Inflammatory macrophage treated with lipopolysaccharide for 4 hours (primary cell): Measurements from ENCODE around the gene DRC1.
A peak's percentile ranks its signal among the peaks of the same experiment; 100 is the strongest.
"Not testable (repeated sequence)": the region's sequence is repeated elsewhere in the genome, so short reads cannot be mapped to it uniquely, and the experiment has no call there.

ENCODE experiments used
- DNase-seq: peaks from one replicate; pipeline ENCODE4 v3.0.0-alpha.2; 2020

Gene DRC1

GRCh38 chr2:26465266-26465925 lies 63.7 kb downstream of the DRC1 start:
- DNase-seq: no peak

- no peak for DNase-seq
These were observed 64.3 kb downstream of the DRC1 start for GRCh38 chr2:26465981-26466471.

GRCh38 chr2:26466662-26467310 lies 65.1 kb downstream of the DRC1 start:
- DNase-seq: no peak

DNA sequence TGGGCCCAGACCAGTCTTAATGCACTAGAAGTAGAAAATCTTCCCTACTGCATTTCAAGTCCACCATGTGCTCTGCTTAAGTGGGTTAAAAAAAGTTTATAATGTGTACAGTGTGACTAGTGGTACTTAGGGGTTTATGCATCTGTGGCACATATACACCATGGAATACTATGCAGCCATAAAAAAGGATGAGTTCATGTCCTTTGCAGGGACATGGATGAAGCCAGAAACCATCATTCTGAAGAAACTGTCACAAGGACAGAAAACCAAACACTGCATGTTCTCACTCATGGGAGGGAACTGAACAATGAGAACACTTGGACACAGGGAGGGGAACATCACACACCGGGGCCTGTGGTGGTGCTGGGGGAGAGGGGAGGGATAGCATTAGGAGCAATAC lies 66.8 kb downstream of the DRC1 start:
- DNase-seq: not testable (repeated sequence)

DNA sequence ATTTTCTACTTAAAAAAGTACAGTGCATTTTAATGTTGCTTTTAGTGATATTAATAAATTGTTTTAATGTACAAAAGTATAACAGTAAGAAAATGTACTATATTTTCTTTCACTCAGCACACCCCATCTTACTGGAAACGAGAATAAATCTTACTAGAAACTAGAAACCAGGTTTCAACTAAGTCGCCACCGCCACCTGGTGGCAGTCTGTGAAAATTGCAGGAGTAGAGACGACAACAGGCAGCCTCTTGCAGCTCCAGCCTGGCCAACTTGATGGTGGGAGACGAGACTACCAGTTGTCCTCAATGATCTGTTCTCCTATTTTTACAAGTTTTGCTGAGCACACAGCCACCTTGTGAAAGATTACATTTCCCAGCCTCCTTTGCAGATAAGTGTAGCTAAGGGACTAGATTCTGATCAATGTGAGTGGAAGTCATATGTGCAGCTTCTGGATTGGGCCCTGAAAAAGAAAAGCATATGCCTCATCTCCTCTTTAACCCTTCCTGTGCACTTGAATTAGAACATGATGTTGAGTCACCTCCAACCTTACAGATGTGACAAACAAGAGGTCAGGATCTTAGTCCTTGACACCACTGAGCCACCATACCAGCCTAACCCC lies 67.5 kb downstream of the DRC1 start:
- DNase-seq: peak; percentile 82

DNA sequence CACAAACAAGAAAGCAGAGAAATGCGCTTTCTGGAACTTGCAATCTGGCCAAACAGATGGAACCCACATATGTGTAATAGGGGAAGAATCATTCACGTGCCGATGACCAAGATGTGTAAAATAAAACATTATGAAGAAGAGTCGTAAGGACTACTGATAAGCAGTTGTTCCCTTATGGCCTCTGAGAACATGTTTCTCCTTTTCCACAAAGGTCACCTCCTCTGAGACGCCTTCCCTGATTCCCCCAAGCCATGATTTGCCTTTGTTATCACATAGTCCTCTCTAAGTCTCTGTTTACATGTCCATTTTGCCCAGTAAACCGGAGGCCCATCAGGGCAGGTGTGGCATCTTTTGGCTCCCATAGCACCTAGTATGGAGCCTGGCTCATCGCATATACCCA lies 68.2 kb downstream of the DRC1 start:
- DNase-seq: no peak

DNA sequence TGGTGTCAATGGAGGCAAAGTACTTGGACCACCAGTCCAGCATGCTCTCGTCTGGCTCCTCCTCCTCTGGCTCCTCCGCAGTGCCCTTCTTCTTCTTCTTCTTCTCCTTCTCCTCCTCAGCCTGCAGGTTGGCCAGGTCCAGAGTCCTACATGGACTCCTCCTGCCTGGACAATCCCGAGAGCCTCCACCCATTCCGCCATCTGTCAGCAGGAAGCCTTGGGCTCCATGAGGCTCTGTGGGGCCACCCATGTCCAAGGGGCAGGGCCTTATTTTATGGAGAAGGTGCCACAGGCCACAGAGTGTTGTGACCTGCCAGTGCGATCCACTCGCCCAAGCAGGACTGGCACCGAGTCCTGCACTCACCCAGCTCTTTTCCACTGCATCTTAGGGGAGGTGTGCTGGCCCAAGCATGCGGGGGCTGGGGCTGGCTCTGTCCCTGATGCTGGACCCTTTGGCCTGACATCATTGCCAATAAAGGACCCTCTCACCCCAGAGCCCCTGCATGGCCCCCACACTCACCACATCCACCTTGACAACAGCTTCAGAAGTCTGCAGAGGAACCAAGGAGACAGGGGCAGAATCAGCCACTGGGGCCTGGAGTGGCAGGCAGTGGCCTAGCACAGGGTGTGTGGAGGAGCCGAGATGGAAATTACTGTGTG lies 69.0 kb downstream of the DRC1 start:
- DNase-seq: no peak

DNA sequence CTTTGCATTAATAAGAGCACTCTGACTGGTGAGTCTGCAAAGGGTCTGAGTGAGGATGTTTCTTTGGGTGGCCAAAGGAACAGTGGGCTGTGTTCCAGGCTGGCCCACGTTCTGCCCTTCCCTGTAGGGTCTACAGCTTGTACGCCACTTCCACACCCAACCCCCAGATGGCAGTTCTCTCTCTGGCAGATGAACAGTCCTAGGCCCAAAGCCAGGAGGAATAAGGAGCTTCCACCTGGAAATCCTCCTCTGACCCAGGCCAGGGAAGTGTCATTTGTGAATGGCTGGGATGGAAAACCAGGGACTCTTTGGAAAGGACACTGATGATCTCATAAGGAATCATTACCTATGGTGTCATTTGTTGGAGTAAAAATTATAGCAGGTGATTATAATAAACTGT lies 69.6 kb downstream of the DRC1 start:
- no peak for DNase-seq

DNA sequence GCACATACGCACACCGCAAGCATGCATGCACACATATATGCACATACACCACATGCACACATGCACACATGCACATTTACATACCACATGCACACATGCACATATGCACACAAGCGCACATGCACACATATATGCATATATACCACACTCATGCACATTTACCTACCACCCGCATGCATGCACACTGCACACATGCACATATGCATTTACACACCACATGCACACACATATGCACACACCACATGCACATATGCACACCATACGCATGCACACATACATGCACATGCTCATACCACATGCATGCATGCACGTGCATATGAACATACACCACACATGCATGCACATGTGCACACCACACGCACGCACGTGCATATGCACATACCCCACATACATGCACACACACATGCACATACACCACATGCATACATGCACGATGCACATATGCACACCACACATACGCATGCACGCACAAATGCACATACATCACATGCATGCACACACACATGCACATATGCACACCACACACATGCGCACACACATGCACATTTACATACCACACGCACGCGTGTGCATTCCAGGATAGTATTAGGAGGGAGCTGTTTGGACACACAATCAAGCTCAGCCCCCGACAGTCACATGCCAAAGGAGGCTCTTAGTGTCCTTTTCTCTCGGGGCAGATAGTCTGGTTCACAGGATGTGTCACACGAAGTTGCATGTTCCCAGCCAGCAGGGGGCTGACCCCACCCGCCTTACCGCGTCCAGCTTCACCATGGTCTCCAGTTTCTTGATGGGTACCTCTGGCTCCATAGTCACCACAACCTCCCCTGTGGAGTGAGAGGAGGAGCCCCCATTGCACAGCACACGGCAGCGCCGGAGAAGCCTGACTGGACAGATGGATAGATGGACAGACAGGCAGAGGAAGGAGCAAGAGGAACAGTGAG lies 70.3 kb downstream of the DRC1 start:
- DNase-seq: no peak

DNA sequence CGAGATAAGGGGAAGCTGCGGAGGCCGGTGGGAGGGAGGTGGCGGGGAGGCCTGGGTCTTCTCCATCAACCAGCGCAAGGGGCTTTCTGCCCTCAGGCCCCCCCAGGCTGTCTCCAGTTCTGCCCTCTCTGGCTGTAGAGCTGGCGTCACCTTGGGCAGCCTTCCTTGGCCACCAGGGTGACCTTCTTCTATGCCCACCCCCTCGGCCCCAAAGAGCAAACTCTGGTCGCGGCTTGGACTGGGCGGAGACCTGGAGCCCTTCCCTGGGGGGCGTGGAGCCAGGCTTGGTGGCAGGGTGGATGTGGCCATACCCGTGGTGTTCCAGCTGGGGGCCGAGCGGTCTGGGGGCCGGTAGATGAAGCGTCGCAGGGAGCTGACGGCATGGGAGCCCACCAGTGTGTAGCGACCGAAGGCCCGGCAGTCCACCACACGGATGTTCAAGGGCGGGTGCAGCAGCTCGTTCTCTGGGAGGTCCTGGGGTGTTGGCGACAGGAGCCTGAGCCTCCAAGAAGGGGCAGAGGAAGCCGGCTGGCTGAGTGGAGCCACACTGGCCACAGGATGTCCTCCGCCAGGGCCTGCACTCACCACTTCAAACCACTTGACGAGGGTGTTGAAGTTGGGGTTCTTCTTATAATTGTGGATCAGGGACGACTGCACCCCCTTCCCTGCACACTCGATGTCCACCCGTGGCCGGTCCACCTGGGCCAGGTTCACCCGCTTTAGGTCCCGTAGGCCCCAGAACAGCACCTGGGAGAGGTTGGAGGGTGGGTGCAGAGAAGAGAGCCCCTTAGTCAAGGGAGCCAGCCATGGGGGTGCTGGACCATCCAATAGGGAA lies 71.3 kb downstream of the DRC1 start:
- DNase-seq: no peak

DNA sequence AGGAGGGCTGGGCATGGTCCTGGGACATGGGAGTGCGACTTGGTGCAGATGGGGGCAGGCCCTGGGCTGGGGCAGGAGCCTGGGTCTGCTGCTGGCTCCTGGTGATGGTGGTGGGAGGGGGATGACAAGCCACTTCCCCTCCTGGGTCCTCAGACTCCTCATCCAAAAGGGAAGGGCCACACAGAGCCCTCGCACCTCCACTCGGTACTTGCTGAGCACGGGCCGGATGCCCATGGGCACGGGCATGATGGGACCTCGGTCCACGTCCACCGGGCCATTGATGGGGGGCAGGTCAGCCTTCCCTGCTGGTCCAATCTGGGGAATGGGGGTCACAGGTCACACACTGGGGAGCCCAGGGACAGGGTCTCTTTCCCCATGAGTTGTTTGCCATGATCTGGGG lies 72.1 kb downstream of the DRC1 start:
- no peak for DNase-seq

DNA sequence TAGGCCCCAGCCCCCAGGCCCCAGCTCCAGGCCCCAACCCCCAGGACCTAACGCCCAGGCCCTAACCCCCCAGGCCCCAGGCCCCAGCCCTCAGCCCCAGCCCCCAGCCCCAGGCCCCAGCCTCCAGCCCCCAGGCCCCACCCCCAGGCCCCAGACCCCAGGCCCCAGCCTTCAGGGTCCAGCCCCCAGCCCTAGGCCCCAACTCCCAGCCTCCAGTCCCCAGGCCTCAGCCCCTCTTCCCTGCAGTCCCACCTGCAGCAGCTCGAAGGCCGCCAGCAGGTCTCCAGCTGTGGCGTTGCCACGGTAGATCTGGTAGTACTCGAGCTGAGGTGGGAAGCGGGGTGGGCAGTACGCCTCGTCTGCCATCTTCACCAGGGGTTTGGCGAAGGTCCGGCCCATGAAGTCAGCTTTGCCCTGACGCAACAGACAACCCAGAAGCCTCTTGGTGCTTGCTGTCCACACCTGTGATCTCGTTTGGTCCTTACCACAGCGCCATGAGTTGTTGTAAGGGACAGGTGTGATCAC lies 72.6 kb downstream of the DRC1 start:
- DNase-seq: no peak

DNA sequence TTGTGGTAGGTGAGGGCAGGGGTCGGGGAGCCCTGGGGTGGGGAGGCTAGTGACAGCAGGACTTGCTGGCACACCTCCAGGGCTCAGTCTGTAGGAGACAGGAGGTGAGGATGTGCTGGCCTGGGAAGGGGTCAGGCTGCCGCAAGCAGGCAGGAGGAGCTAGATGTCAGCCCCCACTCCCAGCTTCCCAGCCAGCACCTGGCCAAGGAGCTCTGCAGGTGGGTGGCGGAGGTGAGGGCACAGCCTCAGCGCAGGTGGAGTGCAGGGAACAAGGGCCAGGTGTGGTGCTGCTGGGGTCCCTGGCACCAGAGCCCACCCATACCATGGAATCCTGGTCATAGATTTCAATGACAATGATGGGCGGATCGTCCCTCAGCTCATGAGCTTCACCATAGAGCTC lies 73.3 kb downstream of the DRC1 start:
- no peak for DNase-seq

- DNase-seq: no peak
These were observed 74.2 kb downstream of the DRC1 start for GRCh38 chr2:26475832-26476501.

GRCh38 chr2:26477126-26477910 lies 75.6 kb downstream of the DRC1 start:
- no peak for DNase-seq

DNA sequence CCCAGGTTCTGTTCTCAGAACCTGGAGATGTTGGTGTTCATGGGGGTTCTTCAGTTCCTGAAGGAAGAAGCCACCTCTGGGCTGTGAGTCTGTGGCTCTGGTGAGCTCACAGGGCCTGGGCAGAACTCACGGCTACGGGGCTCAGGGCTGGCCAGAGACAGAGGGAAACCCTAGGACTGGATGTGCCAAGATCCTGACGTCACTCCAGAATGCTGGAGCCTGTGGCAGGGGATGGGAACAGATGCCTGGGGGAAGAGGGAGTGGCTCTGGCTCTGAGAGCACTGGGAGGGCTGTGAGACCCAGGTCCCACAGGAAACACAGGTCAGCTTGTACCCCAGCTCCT lies 76.2 kb downstream of the DRC1 start, which contains the start of gene OTOF:
TSS of gene OTOF (minus strand) at position 214 of the 343 bp plus-strand sequence.
- DNase-seq: no peak

DNA sequence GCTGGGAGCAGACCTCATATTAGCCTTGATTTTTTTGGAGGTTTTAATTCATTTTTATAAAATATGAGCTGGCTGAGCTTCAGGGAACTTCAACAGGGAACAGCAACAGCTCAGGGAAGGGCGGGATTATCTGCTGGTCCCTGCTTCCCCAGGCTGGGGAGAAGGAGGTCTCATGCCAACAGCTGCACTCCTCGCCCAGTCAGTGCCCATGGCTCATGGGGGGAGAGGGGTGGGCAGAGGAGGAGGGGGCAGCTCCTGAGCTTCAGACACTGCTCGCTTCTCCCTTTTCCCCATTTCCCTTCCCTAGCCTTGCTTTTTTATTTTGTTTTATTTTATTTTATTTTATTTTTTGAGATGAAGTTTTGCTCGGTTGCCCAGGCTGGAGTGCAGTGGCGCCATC lies 76.6 kb downstream of the DRC1 start:
- DNase-seq: no peak

- DNase-seq: no peak
These were observed 77.5 kb downstream of the DRC1 start for GRCh38 chr2:26479131-26479788.

- no peak for DNase-seq
These were observed 78.3 kb downstream of the DRC1 start for GRCh38 chr2:26479789-26480565.
